Mesenchymal stem cell (in vitro differentiated cells and primary cell): Measurements from ENCODE around the gene SLAMF8.

Experiments
- DNase-seq: peaks from one replicate; pipeline ENCODE4 v3.0.0-alpha.2; 2013
- H2AFZ ChIP-seq: one replicate; pipeline ENCODE4 v1.6.1; 2013; ENCODE audit warnings: low read depth, mild to moderate bottlenecking, control low read depth, inconsistent platforms, low read length, moderate library complexity
- H2AK5ac ChIP-seq: 2 replicates; pipeline ENCODE4 v1.6.1; 2013; ENCODE audit warnings: low read length, moderate library complexity, mild to moderate bottlenecking, inconsistent platforms; ENCODE audit not compliant: severe bottlenecking
- H2BK120ac ChIP-seq: one replicate; pipeline ENCODE4 v1.6.1; 2013; ENCODE audit warnings: low read depth, mild to moderate bottlenecking, inconsistent platforms, low read length, moderate library complexity
- H2BK12ac ChIP-seq, 2 experiments: one replicate each; pipeline ENCODE4 v1.6.1; 2013; ENCODE audit warnings: inconsistent platforms in 2 of 2, low read length in 2 of 2, mild to moderate bottlenecking in 2 of 2, moderate library complexity in 2 of 2, control low read depth in 1 of 2
- H2BK15ac ChIP-seq: one replicate; pipeline ENCODE4 v1.6.1; 2013; ENCODE audit warnings: mild to moderate bottlenecking, low read depth, inconsistent platforms; ENCODE audit not compliant: poor library complexity, severe bottlenecking
- H2BK5ac ChIP-seq: 2 replicates; pipeline ENCODE4 v1.6.1; 2013; ENCODE audit warnings: low read depth, mild to moderate bottlenecking, low read length, control low read depth, inconsistent platforms; ENCODE audit not compliant: poor library complexity, severe bottlenecking
- H3K14ac ChIP-seq, 2 experiments: one replicate each; pipeline ENCODE4 v1.6.1; 2013; ENCODE audit warnings: inconsistent platforms in 2 of 2, low read length in 2 of 2, control low read depth in 1 of 2, mild to moderate bottlenecking in 1 of 2, moderate library complexity in 1 of 2
- H3K18ac ChIP-seq, 2 experiments: one replicate each; pipeline ENCODE4 v1.6.1; 2013; ENCODE audit warnings: inconsistent platforms in 2 of 2, low read length in 2 of 2, control low read depth in 1 of 2, low read depth in 1 of 2, mild to moderate bottlenecking in 1 of 2
- H3K23ac ChIP-seq, 2 experiments: one replicate each; pipeline ENCODE4 v1.6.1; 2013; ENCODE audit warnings: inconsistent platforms in 2 of 2, low read length in 2 of 2, mild to moderate bottlenecking in 2 of 2, moderate library complexity in 2 of 2, control low read depth in 1 of 2
- H3K27ac ChIP-seq: 2 replicates; pipeline ENCODE4 v1.5.1; 2013; ENCODE audit warnings: mild to moderate bottlenecking, moderate library complexity, low read length, control low read depth, inconsistent platforms; ENCODE audit not compliant: poor library complexity, severe bottlenecking
- H3K27me3 ChIP-seq, 2 experiments: 2 replicates each; pipeline versions ENCODE4 v1.6.1 to v1.7.0; 2013; ENCODE audit warnings: low read length in 2 of 2, mild to moderate bottlenecking in 2 of 2, moderate library complexity in 2 of 2, control low read depth in 1 of 2, inconsistent platforms in 1 of 2; ENCODE audit not compliant: control insufficient read depth in 1 of 2, insufficient read depth in 1 of 2
- H3K36me3 ChIP-seq, 2 experiments: 2 replicates each; pipeline versions ENCODE4 v1.6.1 to v1.7.0; 2013; ENCODE audit warnings: low read length in 2 of 2, control low read depth in 1 of 2, inconsistent platforms in 1 of 2, low read depth in 1 of 2, mild to moderate bottlenecking in 1 of 2; ENCODE audit not compliant: insufficient read depth in 2 of 2, control insufficient read depth in 1 of 2
- H3K4ac ChIP-seq, 2 experiments: one replicate each; pipeline ENCODE4 v1.6.1; 2013; ENCODE audit warnings: inconsistent platforms in 2 of 2, low read length in 2 of 2, mild to moderate bottlenecking in 2 of 2, moderate library complexity in 2 of 2, control low read depth in 1 of 2, low read depth in 1 of 2
- H3K4me1 ChIP-seq: 2 replicates; pipeline ENCODE4 v1.6.1; 2013; ENCODE audit warnings: low read depth, low read length, control low read depth; ENCODE audit not compliant: control insufficient read depth, insufficient read depth
- H3K4me2 ChIP-seq: 2 replicates; pipeline ENCODE4 v1.6.1; 2013; ENCODE audit warnings: low read length, mild to moderate bottlenecking, inconsistent platforms; ENCODE audit not compliant: poor library complexity, severe bottlenecking
- H3K4me3 ChIP-seq, 2 experiments: 2 replicates each; pipeline versions ENCODE4 v1.5.1 to v1.7.0; 2013; ENCODE audit warnings: low read length in 2 of 2, mild to moderate bottlenecking in 2 of 2, control low read depth in 1 of 2, low read depth in 1 of 2; ENCODE audit not compliant: insufficient read depth in 1 of 2
- H3K79me1 ChIP-seq: replicated peaks from 2 replicates; pipeline ENCODE4 v1.6.1; 2013; ENCODE audit warnings: mild to moderate bottlenecking, control low read depth, low read length, inconsistent platforms; ENCODE audit not compliant: poor library complexity, severe bottlenecking
- H3K9ac ChIP-seq: 2 replicates; pipeline ENCODE4 v1.7.0; 2013; ENCODE audit warnings: mild to moderate bottlenecking, low read length, moderate library complexity
- H3K9me3 ChIP-seq: 2 replicates; pipeline ENCODE4 v1.7.0; 2013; ENCODE audit warnings: mild to moderate bottlenecking, low read length; ENCODE audit not compliant: control insufficient read depth
- H4K8ac ChIP-seq: one replicate; pipeline ENCODE4 v1.6.1; 2013; ENCODE audit warnings: inconsistent platforms, mild to moderate bottlenecking, low read length, moderate library complexity
- H4K91ac ChIP-seq: one replicate; pipeline ENCODE4 v1.6.1; 2013; ENCODE audit warnings: mild to moderate bottlenecking, low read length, inconsistent platforms
- WGBS: methylation state at CpG from one replicate; pipeline ENCODE4 v1.1.7; 2013; ENCODE audit warnings: mixed read lengths; 5-methylcytosine and 5-hydroxymethylcytosine counted together

Gene SLAMF8

DNA sequence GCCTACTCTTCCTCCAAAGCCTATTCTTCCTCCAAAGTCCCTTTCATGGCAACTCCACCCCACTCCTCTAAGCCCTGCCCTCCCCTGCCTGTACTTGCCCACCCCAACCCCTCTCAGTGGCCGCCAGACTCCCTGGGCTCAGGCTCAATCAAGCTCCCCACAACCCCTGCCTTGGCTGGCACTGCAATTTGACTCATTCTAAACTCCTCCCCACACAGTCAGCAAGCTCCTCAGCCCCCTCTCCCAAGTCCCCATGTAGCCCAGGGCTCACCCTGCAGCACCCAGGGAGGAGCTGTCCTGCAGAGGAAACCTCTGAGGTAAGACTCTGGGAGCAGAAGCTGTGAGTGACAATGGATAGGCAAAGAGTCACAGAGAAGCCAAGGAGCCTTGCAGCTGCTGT is 39.4 kb downstream of the SLAMF8 start:
- Histone ChIP-seq H3K23ac (no peak overlapping the region), H3K79me1 (no peaks in the 10 kb centered on the region), H2BK120ac (no peak overlapping the region), H2AK5ac (no peak overlapping the region), H4K8ac (no peak overlapping the region), H2BK12ac (no peak overlapping the region), H3K27me3 (no peaks in the 10 kb centered on the region), H3K4me3 (no peak overlapping the region), H3K18ac (no peak overlapping the region), H3K4ac (no peak overlapping the region), H2BK5ac (no peak overlapping the region), H3K4me1 (peaks cover 25% of the 10 kb centered on the region), H3K36me3 (peaks cover 0 to 10% of the 10 kb centered on the region in 2 experiments), H3K14ac (no peak overlapping the region), H2AFZ (no peak overlapping the region), H4K91ac (no peak overlapping the region), H3K9ac (no peak overlapping the region), H3K9me3 (no peaks in the 10 kb centered on the region), H3K27ac (no peak overlapping the region), H2BK15ac (no peak overlapping the region), H3K4me2 (no peak overlapping the region)
- 92% methylated on average over 1 of the region's 1 CpG for WGBS
- no peak for DNase-seq

DNA sequence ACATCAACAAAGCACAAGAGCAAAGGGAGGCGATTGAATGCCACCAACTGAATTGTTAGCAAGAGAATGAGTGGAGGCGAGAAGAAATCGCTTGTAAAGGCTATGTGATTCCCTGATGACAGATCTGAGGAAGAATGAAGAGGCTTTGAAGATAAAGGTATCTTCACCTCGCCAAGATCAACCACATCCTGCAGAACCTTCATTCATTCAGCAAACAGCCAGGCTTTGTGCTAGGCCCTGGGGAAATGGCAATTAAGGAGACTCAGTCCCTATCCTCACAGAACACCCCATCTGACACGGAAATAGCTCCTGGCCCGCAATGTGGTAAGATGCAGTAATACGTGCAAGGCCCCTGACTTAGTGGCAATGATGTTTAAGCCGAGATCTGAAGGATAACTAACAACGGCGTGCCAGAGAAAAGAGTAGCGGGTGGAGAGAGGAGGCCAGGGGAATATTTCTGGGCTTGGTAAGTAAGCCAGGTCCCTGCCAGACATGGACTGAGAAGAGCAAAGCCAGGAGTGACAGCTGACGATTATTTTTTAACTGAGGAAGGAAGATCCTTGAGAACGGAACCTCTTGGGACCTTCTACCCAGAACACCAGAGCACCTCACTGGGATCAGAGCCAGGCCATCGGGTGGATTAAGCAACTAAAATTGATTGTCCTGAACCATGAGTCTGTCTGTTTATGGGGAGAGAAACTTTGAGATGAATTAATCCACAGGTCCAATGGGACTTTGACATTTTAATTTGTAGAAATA is 40.4 kb downstream of the SLAMF8 start:
- Histone ChIP-seq H3K4me2 (no peak overlapping the region), H3K79me1 (no peaks in the 10 kb centered on the region), H3K27ac (no peak overlapping the region), H3K4me3 (no peak overlapping the region), H3K27me3 (no peaks in the 10 kb centered on the region), H3K9ac (no peak overlapping the region), H2AK5ac (no peak overlapping the region), H4K8ac (no peak overlapping the region), H3K23ac (no peak overlapping the region), H2BK120ac (no peak overlapping the region), H2AFZ (no peak overlapping the region), H4K91ac (no peak overlapping the region), H2BK12ac (no peak overlapping the region), H2BK15ac (no peak overlapping the region), H2BK5ac (no peak overlapping the region), H3K4ac (no peak overlapping the region), H3K18ac (no peak overlapping the region), H3K36me3 (peaks cover 0 to 4% of the 10 kb centered on the region in 2 experiments), H3K4me1 (peaks cover 25% of the 10 kb centered on the region), H3K9me3 (no peaks in the 10 kb centered on the region), H3K14ac (no peak overlapping the region)
- no peak for DNase-seq
- 84% methylated on average over 12 of the region's 14 CpGs for WGBS

DNA sequence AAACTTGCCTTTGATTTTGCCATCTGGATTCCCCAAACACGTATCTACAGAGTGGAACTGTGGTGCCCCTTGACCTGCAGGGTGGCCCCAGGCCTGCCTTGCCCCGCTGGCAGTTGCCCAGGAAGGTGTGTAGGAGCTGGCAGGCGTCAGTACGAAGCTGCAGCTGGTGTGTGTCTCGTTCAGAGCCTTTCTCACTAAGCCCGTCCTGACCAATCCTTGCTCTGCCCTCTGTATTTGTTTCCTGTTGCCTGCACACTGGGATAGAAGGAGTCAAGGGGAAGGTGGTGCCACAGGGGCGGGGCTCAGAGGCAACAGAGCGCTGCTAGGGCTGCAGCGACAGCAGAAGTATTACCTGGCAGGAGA is 41.0 kb downstream of the SLAMF8 start:
- Histone ChIP-seq H3K4me3 (no peak overlapping the region), H3K9ac (no peak overlapping the region), H2AK5ac (no peak overlapping the region), H2BK5ac (no peak overlapping the region), H3K4me1 (peaks cover 25% of the 10 kb centered on the region), H3K14ac (no peak overlapping the region), H3K18ac (no peak overlapping the region), H3K23ac (peak overlapping the region in 1 of 2 experiments; percentile 14), H2BK15ac (no peak overlapping the region), H3K27ac (no peak overlapping the region), H3K4ac (no peak overlapping the region), H2AFZ (no peak overlapping the region), H3K4me2 (no peak overlapping the region), H3K36me3 (peaks cover 0 to 4% of the 10 kb centered on the region in 2 experiments), H2BK12ac (peak overlapping the region in 1 of 2 experiments; percentile 55), H4K91ac (no peak overlapping the region), H3K79me1 (no peaks in the 10 kb centered on the region), H2BK120ac (no peak overlapping the region), H3K9me3 (no peaks in the 10 kb centered on the region), H4K8ac (no peak overlapping the region), H3K27me3 (no peaks in the 10 kb centered on the region)
- 55% methylated on average over 8 of the region's 9 CpGs for WGBS
- DNase-seq, result peak; percentile 41

DNA sequence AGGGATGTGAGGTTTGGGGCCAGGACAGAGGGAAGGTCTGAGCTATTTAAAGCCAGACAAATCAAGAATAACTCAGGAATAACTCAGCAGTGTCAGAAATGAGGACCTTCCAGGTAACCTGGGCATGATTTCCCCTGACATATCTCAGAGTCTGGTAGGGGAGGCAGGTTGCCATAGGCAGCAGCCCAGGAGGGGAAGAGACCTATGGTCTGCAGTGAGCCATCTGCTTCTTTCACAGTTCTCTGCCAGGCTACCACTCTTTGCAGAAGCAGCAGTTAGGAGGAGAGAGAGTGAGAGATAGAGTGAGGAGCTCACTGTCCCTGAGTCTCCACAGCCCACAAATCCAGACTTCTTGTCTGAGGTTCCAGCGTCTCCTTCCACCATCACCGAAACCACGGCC is 42.1 kb downstream of the SLAMF8 start:
- Histone ChIP-seq H2BK15ac (no peak overlapping the region), H3K4me3 (no peak overlapping the region), H3K4ac (no peak overlapping the region), H3K14ac (no peak overlapping the region), H3K9ac (no peak overlapping the region), H2AK5ac (peak overlapping the region; percentile 74), H3K27me3 (no peaks in the 10 kb centered on the region), H3K9me3 (no peaks in the 10 kb centered on the region), H3K23ac (no peak overlapping the region), H3K4me2 (no peak overlapping the region), H3K79me1 (no peaks in the 10 kb centered on the region), H4K8ac (no peak overlapping the region), H3K27ac (peak overlapping the region; percentile 46), H3K36me3 (peaks cover 0 to 9% of the 10 kb centered on the region in 2 experiments), H2BK5ac (no peak overlapping the region), H3K4me1 (peaks cover 26% of the 10 kb centered on the region), H3K18ac (peak overlapping the region in 1 of 2 experiments; percentile 3), H4K91ac (no peak overlapping the region), H2BK120ac (no peak overlapping the region), H2BK12ac (peak overlapping the region in 1 of 2 experiments; percentile 59), H2AFZ (no peak overlapping the region)
- DNase-seq, result no peak
- WGBS, result 100% methylated on average over 1 of the region's 3 CpGs
